OCI-LY7 (cell line): ENCODE data around the gene SPTLC1. TPM values are rescaled to one million over a fixed set of nuclear protein-coding genes. Genes with fewer than 3 reads are reported as not detected.

Experiments used
- BruUV-seq: library from RNA; stranded (reverse); fragments of 400-500 nt; replicated peaks from 2 replicates; lab custom pipeline; 2021; lab: Mats Ljungman, UMichigan
- CTCF ChIA-PET: fragments of 300-600 bp; sonication (Branson Sonifier 250); formaldehyde crosslinking; loops from one replicate; lab custom pipeline; 2022; ENCODE audit warnings: antibody characterized with exemption; ENCODE audit not compliant: unreplicated experiment; lab: Charles Lee
- POLR2A ChIA-PET: fragments of 300-600 bp; sonication (Branson Sonifier 250); formaldehyde crosslinking; loops from one replicate; lab custom pipeline; 2022; ENCODE audit warnings: antibody characterized with exemption; lab: Charles Lee
- DNase-seq: peaks from one replicate; pipeline ENCODE4 v3.0.0-alpha.2; 2015; ENCODE audit warnings: low spot score
- H2AFZ ChIP-seq: fragments of 200-600 bp; sonication (generic), shearing (Covaris generic); 2 replicates; pipeline ENCODE4 v1.6.1; 2014; ENCODE audit warnings: mild to moderate bottlenecking, antibody characterized with exemption, low read length, moderate library complexity
- H3K27ac ChIP-seq: fragments of 200-600 bp; sonication (generic); 2 replicates; pipeline ENCODE4 v1.5.1; 2014; ENCODE audit warnings: mixed run types, low read depth, mild to moderate bottlenecking, moderate library complexity, low read length, inconsistent platforms; ENCODE audit not compliant: poor library complexity, severe bottlenecking
- H3K36me3 ChIP-seq: fragments of 200-600 bp; sonication (generic); 2 replicates; pipeline ENCODE4 v1.6.1; 2014; ENCODE audit warnings: mild to moderate bottlenecking, antibody characterized with exemption, low read length, moderate library complexity, mixed read lengths; ENCODE audit not compliant: insufficient read depth
- H3K4me1 ChIP-seq: fragments of 200-600 bp; sonication (generic); 2 replicates; pipeline ENCODE4 v1.5.1; 2014; ENCODE audit warnings: mild to moderate bottlenecking, low read length; ENCODE audit not compliant: insufficient read depth, poor library complexity, severe bottlenecking
- H3K4me2 ChIP-seq: fragments of 200-600 bp; sonication (generic); 2 replicates; pipeline ENCODE4 v1.6.1; 2014; ENCODE audit warnings: mild to moderate bottlenecking, low read length
- H3K4me3 ChIP-seq: fragments of 200-600 bp; sonication (generic); 2 replicates; pipeline ENCODE4 v1.5.1; 2014; ENCODE audit warnings: mild to moderate bottlenecking, low read depth, low read length; ENCODE audit not compliant: poor library complexity, severe bottlenecking
- H3K79me2 ChIP-seq: fragments of 200-600 bp; sonication (generic); 2 replicates; pipeline ENCODE4 v1.6.1; 2016; ENCODE audit warnings: low read depth, mild to moderate bottlenecking, low read length, moderate library complexity, mixed read lengths; ENCODE audit not compliant: insufficient read depth
- H3K9me2 ChIP-seq: fragments of 200-600 bp; sonication (generic); 2 replicates; pipeline ENCODE4 v1.6.1; 2016; ENCODE audit warnings: mild to moderate bottlenecking, low read length, mixed read lengths; ENCODE audit not compliant: insufficient read depth
- H3K9me3 ChIP-seq: fragments of 200-600 bp; sonication (generic); 2 replicates; pipeline ENCODE4 v1.6.1; 2014; ENCODE audit warnings: mild to moderate bottlenecking, mixed run types, low read length, mixed read lengths
- H4K20me1 ChIP-seq: fragments of 200-600 bp; sonication (generic); 2 replicates; pipeline ENCODE4 v1.6.1; 2014; ENCODE audit warnings: mild to moderate bottlenecking, antibody characterized with exemption, low read length, moderate library complexity, mixed read lengths; ENCODE audit not compliant: insufficient read depth
- EZH2phosphoT487 ChIP-seq: fragments of 200-600 bp; sonication (generic); IDR thresholded peaks from 2 replicates; pipeline ENCODE4 v1.6.1; 2018; ENCODE audit warnings: low read depth, borderline replicate concordance, mild to moderate bottlenecking, mixed run types, antibody characterized with exemption, low read length, moderate library complexity, mixed read lengths
- intact Hi-C: fragments of 100-400 bp; cut with micrococcal nuclease; formaldehyde crosslinking; loops from one replicate; pipeline ENCODE4 v1.10.0; 2022; ENCODE audit not compliant: unreplicated experiment
- total RNA-seq, 2 experiments: library from RNA; depleted of rRNA in 1 of 2; stranded (reverse); fragments of >200 nt in 1 of 2; shearing (Covaris generic) in 1 of 2; gene quantifications; 2 replicates each; pipeline ENCODE4 v1.2.3, GENCODE V29; 2014 to 2022
- TF ChIP-seq, protein P1 (sequence below): fragments of 200-600 bp; sonication (generic); conservative IDR thresholded peaks from 2 replicates; pipeline ENCODE4 v1.5.1; 2014; ENCODE audit warnings: mild to moderate bottlenecking, antibody characterized with exemption, low read length, moderate library complexity, mixed read lengths

Gene SPTLC1
- total RNA-seq, 2 experiments from 2014 or later: 42.2 to 48.7 TPM

DNA sequence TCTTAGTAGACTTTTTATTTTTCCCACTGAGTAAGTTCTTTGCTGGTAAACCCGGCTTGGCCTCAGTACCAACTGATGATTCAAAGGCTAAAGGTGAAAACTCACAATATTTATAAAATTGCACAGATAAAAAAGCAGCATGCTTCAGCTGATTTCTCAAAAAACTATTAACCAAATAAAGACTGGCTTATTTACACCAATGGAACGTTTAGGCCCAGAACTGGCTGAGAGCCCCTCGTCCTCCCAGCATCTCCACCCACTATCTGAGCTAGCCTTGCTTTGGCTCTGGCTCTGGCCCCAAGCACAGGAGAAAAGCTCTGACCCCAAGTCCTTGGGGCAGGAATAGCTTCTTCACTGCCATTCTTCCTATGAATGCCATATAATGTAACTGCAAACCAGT lies 68.5 kb downstream of the SPTLC1 start:
- H3K4me2 ChIP-seq: no peak overlapping the region
- no peak overlapping the region for H3K27ac ChIP-seq
- DNase-seq: no peak
- no peaks in the 10 kb centered on the region for H3K4me1 ChIP-seq
- ChIA-PET POLR2A (no interaction called here), CTCF (no interaction called here)
- intact Hi-C loops: no loop called here
- H3K36me3 ChIP-seq: peaks cover 96% of the 10 kb centered on the region
- H4K20me1 ChIP-seq: no peaks in the 10 kb centered on the region
- no peak overlapping the region for H2AFZ ChIP-seq
- H3K4me3 ChIP-seq: no peak overlapping the region
- TF ChIP-seq, protein P1, sequence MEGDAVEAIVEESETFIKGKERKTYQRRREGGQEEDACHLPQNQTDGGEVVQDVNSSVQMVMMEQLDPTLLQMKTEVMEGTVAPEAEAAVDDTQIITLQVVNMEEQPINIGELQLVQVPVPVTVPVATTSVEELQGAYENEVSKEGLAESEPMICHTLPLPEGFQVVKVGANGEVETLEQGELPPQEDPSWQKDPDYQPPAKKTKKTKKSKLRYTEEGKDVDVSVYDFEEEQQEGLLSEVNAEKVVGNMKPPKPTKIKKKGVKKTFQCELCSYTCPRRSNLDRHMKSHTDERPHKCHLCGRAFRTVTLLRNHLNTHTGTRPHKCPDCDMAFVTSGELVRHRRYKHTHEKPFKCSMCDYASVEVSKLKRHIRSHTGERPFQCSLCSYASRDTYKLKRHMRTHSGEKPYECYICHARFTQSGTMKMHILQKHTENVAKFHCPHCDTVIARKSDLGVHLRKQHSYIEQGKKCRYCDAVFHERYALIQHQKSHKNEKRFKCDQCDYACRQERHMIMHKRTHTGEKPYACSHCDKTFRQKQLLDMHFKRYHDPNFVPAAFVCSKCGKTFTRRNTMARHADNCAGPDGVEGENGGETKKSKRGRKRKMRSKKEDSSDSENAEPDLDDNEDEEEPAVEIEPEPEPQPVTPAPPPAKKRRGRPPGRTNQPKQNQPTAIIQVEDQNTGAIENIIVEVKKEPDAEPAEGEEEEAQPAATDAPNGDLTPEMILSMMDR: no peak
- no peak for TF ChIP-seq EZH2phosphoT487
- peaks cover 16% of the 10 kb centered on the region for H3K9me3 ChIP-seq
- no peaks in the 10 kb centered on the region for H3K79me2 ChIP-seq
- BruUV-seq: no TSS peak
- H3K9me2 ChIP-seq: no peaks in the 10 kb centered on the region

DNA sequence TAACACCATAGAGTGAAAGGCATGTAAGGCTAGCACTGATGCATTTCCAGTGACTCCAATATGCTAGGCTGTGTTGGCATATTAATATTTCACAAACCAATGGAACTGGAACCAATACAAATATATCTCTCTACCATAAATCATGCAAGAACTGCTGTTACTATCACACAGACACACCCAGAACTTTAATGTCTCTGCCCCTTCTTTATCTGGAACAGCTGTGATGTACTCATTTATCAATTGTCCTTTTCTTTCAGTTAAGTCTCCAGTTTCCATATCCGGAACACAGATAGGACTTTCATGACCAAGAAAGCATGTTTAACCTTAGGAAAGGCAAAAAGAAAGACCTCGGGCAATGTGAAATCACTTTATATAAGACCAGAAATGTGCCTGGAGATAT lies 70.3 kb downstream of the SPTLC1 start:
- no peak overlapping the region for H2AFZ ChIP-seq
- H4K20me1 ChIP-seq: no peaks in the 10 kb centered on the region
- no peaks in the 10 kb centered on the region for H3K79me2 ChIP-seq
- H3K4me1 ChIP-seq: no peaks in the 10 kb centered on the region
- POLR2A ChIA-PET: no interaction called here
- H3K4me3 ChIP-seq: no peak overlapping the region
- BruUV-seq: no TSS peak
- H3K9me2 ChIP-seq: no peaks in the 10 kb centered on the region
- intact Hi-C loops: no loop called here
- H3K27ac ChIP-seq: no peak overlapping the region
- CTCF ChIA-PET: no interaction called here
- no peak for TF ChIP-seq EZH2phosphoT487
- TF ChIP-seq, protein P1: no peak
- H3K9me3 ChIP-seq: peaks cover 14% of the 10 kb centered on the region
- peaks cover 90% of the 10 kb centered on the region for H3K36me3 ChIP-seq
- no peak overlapping the region for H3K4me2 ChIP-seq
- DNase-seq: no peak

DNA sequence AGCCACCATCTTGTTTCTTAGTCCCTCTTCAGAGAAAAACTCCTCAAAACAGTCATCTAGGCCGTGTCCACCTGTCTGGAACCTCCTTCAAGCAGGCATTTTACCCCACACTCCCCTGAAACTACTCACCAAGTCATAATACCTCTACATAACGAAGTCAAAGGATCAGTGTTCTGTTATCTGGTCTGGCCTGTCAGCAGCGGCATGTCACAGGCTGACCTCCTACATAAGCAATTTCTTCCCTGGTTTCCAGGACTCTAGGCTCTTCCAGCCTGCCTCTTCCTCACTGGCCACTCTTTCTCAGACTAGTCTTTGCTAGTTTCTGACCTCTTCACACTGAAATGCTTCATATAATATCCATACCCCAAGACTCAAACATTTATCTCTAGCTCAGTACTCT lies 72.2 kb downstream of the SPTLC1 start:
- POLR2A ChIA-PET: no interaction called here
- H3K9me3 ChIP-seq: peaks cover 14% of the 10 kb centered on the region
- no TSS peak for BruUV-seq
- CTCF ChIA-PET: no interaction called here
- DNase-seq: no peak
- no peak overlapping the region for H3K4me3 ChIP-seq
- H4K20me1 ChIP-seq: no peaks in the 10 kb centered on the region
- H3K36me3 ChIP-seq: peaks cover 80% of the 10 kb centered on the region
- H3K4me2 ChIP-seq: no peak overlapping the region
- intact Hi-C loops: no loop called here
- TF ChIP-seq, protein P1: no peak
- no peak for TF ChIP-seq EZH2phosphoT487
- no peak overlapping the region for H2AFZ ChIP-seq
- no peak overlapping the region for H3K27ac ChIP-seq
- no peaks in the 10 kb centered on the region for H3K4me1 ChIP-seq
- H3K9me2 ChIP-seq: no peaks in the 10 kb centered on the region
- H3K79me2 ChIP-seq: no peaks in the 10 kb centered on the region
